Myocyte (in vitro differentiated cells): Measurements from ENCODE around the gene MEGF10. TPM values are rescaled to one million over a fixed set of nuclear protein-coding genes. Genes with fewer than 3 reads are reported as not detected.
A peak's percentile ranks its signal among the peaks of the same experiment; 100 is the strongest.
"Not testable (repeated sequence)": the region's sequence is repeated elsewhere in the genome, so short reads cannot be mapped to it uniquely, and the experiment has no call there.

ENCODE experiments used
- DNase-seq: peaks from one replicate; pipeline ENCODE4 v3.0.0-alpha.2; 2012; ENCODE audit warnings: low read depth
- polyA plus RNA-seq: library from polyadenylated mRNA; unstranded; fragments of >200 nt; gene quantifications from one replicate; pipeline ENCODE4 v1.2.1, GENCODE V29; 2012; ENCODE audit warnings: missing spikeins
- total RNA-seq: library from RNA; depleted of rRNA; stranded (reverse); fragments of >200 nt; gene quantifications from 2 replicates; pipeline ENCODE4 v1.2.3, GENCODE V29; 2014

The MEGF10 gene
- total RNA-seq = 193 and 196 TPM in 2 replicates
- polyA plus RNA-seq = 36.8 TPM

DNA sequence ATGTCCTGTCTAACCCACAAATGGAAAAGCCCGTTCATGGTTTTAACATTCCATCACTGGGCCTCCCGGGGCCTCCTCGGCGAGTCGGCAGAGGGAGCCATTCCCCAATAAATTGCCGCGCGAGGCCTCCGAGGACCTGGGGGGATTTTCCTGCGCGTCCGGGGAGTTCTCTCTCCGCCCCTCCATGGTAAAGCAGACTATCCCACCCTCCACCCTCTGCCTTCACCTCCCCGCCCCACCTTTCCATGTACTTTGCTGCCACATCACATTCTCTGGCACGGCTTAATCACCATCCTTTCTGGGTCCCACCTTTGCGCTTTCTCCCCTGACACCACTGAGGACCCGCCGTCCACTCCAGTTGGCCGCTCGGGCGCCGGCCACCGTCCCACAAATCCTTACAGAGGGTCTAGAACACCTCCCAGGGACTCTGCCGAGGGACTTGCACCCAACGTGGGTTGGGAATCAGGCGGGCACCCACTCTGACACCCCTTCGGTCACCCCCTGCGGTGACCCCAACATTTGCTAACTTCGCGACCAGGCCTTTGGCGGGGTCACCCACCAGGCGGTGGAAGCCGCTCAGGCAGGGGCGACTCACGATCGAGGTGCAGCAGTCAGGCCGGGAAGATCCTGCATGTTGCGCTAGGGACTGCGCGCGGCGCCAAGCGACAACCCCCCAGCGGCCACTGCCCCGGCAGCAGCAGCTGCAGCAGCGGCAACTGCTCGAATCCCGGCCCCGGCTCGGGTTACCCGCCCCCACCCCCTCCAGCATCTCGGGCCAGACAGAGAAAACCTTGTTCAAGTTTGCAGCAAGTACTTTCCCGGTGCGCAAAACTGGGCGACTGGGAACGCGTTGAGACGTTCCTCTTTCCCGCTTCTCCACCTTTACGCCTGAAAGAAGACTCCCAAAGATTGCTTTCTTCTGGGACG is at the start of gene MEGF10:
Gene MEGF10 (plus strand): TSS at position 778 of the 927 bp plus-strand sequence. CDS start 40,513 bp downstream, outside the sequence.
- peak; percentile 89 for DNase-seq

DNA sequence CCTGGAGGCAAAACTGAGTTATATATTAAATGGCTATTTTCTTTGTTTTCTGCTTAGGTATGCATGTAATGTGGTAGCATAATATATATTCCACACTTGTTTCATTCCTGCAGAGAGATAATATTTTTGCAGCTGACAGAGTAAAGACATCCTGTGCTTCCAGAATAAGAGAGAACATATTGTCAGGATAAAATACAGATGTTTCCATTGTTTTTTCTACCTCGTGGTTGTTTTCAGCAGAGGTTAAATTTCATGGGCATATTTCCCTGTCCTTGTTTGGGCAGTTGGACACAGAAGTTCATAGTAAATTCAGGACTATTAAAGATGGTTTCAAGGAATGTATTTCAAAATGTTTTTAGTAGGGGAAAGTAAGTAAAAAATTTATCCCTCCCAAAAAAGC is 47.6 kb upstream of the MEGF10 start:
- DNase-seq = no peak

GRCh38 chr5:127254729-127255284 is 35.8 kb upstream of the MEGF10 start:
- peak; percentile 7 for DNase-seq

- no peak for DNase-seq
These were observed 33.6 kb upstream of the MEGF10 start for GRCh38 chr5:127256886-127257597.

GRCh38 chr5:127260686-127261085 is 29.9 kb upstream of the MEGF10 start:
- no peak for DNase-seq

- not testable (repeated sequence) for DNase-seq
These were observed 25.1 kb upstream of the MEGF10 start for GRCh38 chr5:127265473-127265872.

GRCh38 chr5:127268342-127268741 is 22.3 kb upstream of the MEGF10 start:
- not testable (repeated sequence) for DNase-seq

- DNase-seq = not testable (repeated sequence)
These were observed 19.9 kb upstream of the MEGF10 start for GRCh38 chr5:127270713-127271112.

DNA sequence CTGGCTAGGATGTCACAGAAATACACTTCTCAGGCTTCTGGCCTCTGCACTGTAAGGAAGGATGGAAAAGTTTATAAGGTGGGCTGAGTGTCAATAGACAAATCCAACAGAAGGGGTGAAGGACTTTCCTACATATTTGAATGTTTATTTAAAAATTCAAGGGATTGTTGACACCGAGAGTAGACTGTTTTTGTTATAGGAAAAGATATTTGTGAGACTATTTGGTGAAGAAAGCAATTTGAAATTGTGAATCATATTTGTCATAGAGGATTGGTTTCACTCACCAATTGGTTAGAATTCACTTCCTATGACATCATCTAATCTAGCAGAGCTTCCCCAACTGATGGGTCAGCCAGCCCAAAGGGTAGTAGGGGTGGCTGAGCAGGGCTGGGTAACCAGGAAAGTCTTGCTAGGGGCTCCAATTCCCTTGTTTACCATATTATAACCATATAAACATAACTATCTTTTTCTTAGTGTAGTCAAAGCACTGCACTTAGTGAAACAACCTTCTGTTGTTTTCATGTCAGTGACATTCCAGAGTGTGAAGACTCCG is 14.9 kb upstream of the MEGF10 start:
- DNase-seq = peak; percentile 21

DNA sequence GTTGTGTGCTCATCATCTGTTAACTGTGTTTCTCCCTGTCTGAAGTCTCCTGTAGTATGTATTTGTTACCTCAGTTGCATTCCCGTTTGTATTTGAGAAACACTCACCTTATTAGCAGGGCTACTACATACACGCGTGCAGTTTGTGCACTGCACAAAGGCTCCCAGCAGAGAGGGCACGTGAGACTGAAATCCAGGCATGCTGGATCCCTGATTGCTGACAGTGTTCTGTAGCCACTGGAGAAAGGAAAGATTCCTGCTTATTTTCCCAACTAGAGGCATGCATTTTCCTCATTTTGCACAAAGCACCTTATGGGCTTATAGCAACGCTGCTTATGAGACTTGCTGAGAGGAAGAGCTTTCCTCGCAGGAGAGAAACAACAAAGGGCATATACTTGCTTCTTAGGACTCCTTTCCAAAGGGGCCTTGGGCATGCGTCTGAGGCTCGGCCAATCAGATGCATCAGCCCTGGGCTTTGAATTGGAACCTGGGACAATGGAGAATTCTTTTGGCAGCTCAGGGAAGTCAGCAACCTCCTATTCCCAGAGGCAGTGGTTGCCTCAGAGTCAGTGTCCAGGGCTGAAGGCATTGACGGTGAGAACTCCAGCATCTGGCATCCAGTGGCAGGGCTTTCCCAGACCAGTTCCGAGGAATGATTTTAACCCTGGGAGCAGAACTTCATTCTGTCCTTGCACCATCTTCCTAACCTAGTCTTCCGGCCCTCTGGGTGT is 9.9 kb upstream of the MEGF10 start:
- no peak for DNase-seq

DNA sequence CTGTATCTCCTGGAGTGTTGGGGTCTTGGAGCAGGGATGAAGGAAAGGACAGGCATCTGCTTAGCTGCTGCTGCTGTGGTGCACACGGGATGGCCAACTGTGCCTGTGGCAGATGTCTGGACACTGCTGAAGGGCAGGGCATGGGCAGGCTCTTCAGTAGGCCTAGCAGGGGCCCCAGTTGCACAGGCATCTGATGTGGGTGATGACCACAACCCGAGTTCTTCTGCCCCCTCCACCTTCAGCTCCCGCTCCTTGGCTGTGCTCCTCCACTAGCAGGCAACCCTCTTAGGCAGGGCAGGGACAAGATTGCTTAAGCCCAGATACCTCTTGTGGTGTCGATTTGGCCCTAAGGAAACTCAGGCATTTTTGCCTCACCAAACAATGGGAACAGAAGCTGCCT is 9.0 kb upstream of the MEGF10 start:
- DNase-seq = no peak

DNA sequence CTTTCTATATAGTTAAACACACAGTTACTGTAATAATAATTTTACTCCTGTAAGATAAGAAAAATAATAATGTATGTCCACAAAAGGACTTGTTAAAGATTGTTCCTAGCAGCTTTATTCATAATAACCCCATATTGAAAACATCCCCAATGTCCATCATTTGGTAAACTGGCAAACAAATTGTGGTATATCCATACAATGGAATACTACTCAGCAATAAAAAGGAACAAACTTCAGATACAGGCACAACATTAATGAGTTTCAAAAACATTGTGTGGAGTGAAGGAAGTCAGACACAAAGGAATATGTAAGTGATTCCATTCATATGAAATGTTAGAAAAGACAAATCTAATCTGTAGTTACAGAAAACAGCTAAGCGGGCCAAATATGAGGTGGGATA is 1.9 kb upstream of the MEGF10 start:
- no peak for DNase-seq

GRCh38 chr5:127290946-127291693 is 524 bp downstream of the MEGF10 start:
- peak; percentile 44 for DNase-seq

DNA sequence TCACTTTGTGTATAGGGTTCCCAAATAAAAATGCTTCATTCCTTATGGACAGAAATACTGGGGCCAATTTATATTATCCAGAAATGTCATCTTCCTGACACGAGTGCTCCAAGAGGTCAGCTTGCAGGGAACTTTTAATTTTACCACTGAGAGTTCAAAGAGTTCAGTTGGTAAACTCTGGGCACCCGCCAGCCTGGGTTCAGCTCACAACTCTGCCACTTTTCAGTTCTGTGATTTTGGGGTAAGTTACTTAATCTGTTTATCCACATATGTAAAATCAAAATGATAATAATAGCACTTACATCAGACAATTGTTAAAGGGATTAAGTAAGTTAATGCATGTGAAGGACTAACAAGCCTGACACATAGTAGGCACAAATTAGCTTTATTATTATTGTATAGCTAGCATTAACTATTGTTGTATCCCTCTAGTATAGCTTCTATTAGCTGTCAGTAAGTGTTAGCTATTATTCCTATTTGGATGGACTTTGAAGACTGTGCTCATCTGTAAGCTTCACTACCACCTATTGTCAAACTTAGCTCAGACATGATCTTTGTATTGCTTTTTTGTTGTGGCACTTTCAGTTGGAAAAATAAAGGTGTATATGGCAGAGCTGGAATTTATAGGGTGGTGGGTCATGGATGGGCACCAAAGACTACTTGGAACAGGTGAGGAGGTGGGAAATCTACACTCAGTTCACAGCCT is 1.6 kb downstream of the MEGF10 start:
- no peak for DNase-seq

DNA sequence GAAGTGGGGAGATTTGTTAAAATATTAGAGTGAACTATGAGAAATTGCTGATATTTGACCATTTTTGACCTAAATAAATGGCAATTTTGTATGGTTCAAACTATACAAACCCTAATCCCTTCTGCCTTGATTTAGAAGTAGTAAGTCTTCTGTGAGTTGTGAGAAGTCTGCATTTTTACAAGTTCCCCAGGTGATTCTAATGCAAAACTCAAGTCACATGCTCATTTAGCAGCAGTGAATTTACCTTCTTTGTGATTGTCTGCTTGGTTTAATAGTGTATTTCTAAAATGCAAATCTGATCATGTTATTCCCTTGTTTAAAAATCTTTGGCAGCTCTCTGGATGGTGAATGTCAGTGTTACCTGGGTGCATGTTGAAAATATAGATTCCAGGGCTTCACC is 2.8 kb downstream of the MEGF10 start:
- no peak for DNase-seq

DNA sequence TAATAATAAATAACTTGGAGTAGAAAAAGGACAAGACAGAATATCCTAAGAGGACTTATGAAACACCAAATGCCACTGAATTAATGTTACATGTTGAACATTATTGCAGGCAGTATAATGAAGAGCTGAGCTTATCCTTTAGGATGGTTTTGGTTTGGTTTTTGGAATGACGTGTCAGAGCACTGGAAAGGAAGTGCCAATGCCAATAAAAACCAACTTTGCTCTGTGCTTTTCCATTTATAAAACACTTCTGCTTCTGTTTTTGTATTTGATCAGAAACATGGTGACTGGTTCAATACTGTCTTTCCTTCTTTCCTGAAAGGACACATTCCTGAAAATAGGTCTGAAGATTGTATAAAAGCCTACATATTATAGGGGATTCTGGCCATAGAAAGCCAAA is 4.2 kb downstream of the MEGF10 start:
- DNase-seq = no peak

GRCh38 chr5:127295454-127295853 is 4.9 kb downstream of the MEGF10 start:
- no peak for DNase-seq

- DNase-seq = peak; percentile 47
These were observed 5.7 kb downstream of the MEGF10 start for GRCh38 chr5:127296321-127296720.

DNA sequence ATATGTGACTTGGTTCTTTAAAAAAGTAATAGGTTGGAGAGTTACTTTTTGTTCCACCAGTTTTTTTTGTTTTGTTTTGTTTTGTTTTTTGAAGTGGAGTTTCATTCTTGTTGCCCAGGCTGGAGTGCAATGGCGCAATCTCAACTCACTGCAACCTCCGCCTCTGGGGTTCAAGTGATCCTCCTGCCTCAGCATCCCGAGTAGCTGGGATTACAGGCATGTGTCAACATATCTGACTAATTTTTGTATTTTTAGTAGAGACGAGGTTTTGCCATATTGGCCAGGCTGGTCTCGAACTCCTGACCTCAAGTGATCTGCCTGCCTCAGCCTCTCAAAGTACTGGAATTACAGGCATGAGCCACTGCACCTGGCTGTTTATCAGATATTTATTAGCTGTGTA is 6.3 kb downstream of the MEGF10 start:
- not testable (repeated sequence) for DNase-seq
